T47D (cell line): Measurements from ENCODE around the gene TMEM209.

Experiments used
- DNase-seq, 2 experiments: peaks; one replicate each; pipeline versions ENCODE4 v3.0.0 to v3.0.0-alpha.2; 2011 to 2012; ENCODE audit warnings: low read depth in 1 of 2, low spot score in 1 of 2
- JUND ChIP-seq: IDR thresholded peaks from 2 replicates; pipeline ENCODE4 v1.6.1; 2012; ENCODE audit warnings: low read depth
- in situ Hi-C: cut with HindIII; loops from 2 replicates; pipeline ENCODE4 v1.10.0; 2016; ENCODE audit warnings: low sequenced_read_pairs, low pct_unique_long_range_greater_than_20kb

Gene TMEM209

GRCh38 chr7:130179631-130180030 lies 25.6 kb downstream of the TMEM209 start:
- no peak for TF ChIP-seq JUND
- no peak for DNase-seq
- in situ Hi-C loops: no loop called here

- TF ChIP-seq JUND: no peak
- DNase-seq: no peak
- in situ Hi-C loops: no loop called here
Observed at GRCh38 chr7:130178251-130178650, 27.0 kb downstream of the TMEM209 start.

GRCh38 chr7:130174237-130174959 lies 30.8 kb downstream of the TMEM209 start:
- in situ Hi-C loops: no loop called here
- DNase-seq: no peak
- no peak for TF ChIP-seq JUND

- in situ Hi-C loops: no loop called here
- no peak for TF ChIP-seq JUND
- DNase-seq: no peak
Observed at GRCh38 chr7:130162196-130162595, 43.0 kb downstream of the TMEM209 start.

GRCh38 chr7:130160455-130160854 lies 44.8 kb downstream of the TMEM209 start:
- in situ Hi-C loops: no loop called here
- DNase-seq: no peak
- no peak for TF ChIP-seq JUND

- no peak for TF ChIP-seq JUND
- no peak for DNase-seq
- in situ Hi-C loops: no loop called here
Observed at GRCh38 chr7:130160023-130160422, 45.2 kb downstream of the TMEM209 start.

- no peak for TF ChIP-seq JUND
- DNase-seq: no peak
- in situ Hi-C loops: no loop called here
Observed at GRCh38 chr7:130157700-130158099, 47.5 kb downstream of the TMEM209 start.

GRCh38 chr7:130156140-130156539 lies 49.1 kb downstream of the TMEM209 start:
- DNase-seq: no peak
- in situ Hi-C loops: no loop called here
- no peak for TF ChIP-seq JUND

GRCh38 chr7:130154501-130155317 lies 50.5 kb downstream of the TMEM209 start:
- no peak for TF ChIP-seq JUND
- no peak for DNase-seq
- in situ Hi-C loops: no loop called here

GRCh38 chr7:130154131-130154500 lies 51.1 kb downstream of the TMEM209 start:
- in situ Hi-C loops: no loop called here
- TF ChIP-seq JUND: no peak
- DNase-seq: peak in 1 of 2 experiments; percentile 20

- in situ Hi-C loops: no loop called here
- TF ChIP-seq JUND: no peak
- DNase-seq: no peak
Observed at GRCh38 chr7:130153211-130153908, 51.8 kb downstream of the TMEM209 start.

GRCh38 chr7:130152493-130153210 lies 52.6 kb downstream of the TMEM209 start:
- in situ Hi-C loops: no loop called here
- TF ChIP-seq JUND: no peak
- no peak for DNase-seq
